Amniotic epithelial cell (primary cell): ENCODE data around the gene KCNQ5.

Source experiments
- DNase-seq: peaks from one replicate; pipeline ENCODE4 v3.0.0-alpha.2; 2010; ENCODE audit warnings: low read depth

KCNQ5 gene

DNA sequence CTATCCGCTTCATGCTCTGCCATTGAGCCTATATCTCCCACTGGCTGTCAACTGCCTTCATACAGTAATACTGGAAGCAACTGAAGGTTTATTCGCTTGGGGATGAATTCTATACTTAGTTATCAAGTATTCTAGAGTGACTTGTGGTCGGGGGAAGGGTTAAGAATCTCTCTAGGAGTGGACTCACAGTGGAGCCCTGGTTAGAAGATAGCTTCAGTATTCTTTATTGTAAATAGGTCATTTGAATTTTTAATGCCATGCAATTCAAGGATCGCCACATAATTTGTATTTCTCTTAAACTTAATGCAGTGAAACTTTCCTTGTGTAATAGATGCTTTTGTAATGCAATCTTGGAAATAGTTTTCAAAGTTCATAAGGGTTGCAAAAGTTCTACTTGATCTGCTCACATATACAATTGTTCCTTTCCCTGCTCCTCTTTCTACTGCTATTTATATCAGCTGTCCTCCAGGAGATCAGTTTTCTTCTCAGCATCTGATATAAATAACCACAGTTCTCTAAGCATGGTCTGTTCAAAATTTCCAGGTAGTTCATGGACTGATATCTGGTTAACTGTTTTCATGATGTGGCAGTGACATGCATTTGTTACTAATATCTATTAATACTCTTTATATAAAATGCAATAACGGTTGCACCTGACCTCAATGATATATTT is 120.3 kb downstream of the KCNQ5 start:
- DNase-seq: no peak

DNA sequence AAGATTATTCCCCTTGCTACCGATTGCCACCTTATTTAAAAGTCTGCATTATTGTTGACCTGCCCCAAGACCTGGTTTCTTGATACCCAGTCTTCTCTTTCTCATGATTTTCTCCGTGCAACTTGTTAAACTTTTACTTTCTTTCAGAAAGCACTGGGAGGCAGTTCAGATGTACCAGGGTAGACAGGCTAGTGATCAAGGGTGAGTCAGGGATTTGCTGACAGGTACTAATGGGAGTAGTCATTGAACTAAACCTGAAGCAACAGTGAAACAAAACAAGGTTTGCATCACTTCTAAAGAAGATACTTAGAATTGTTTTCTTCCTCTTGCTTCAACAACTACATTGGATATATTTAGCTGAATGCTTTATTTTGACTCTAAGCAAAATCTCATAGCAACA is 124.4 kb downstream of the KCNQ5 start:
- peak; percentile 92 for DNase-seq

DNA sequence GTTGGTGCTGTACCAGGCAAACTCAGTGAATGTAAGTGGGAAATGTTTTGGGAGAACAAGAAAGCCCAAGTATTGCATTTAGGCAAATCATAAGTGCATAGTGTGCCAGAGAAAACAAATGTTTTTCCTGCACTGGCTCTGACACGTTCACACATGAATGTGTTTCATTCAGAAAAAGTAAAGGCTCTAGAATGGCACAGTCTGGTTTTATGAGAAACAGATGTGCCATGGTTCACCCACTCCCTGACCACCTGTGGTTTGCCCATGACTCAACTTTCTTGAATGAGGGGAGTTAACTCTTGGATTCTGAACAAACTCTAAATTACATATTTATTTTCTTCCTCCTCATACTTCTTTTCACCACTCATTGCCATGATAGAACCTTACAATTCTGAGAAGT is 126.9 kb downstream of the KCNQ5 start:
- DNase-seq: peak; percentile 86

DNA sequence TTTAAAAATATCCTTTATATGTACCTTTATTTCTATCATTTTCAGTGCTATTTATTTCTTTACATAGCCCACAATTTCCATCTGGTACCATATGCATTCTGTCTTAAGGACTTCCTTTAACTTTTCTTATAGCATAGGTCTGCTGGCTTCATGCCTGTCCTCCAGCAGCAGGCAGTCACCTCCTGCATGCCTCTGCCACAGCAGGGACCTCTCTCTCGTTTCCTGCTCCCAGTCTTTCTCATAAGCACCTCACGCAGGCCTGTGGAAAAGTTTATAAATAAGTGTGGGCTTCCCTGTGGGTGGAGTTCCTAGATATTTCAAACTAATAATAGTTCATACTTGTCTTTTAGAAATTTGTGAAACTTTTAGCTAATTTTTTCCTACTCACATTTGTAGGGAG is 133.9 kb downstream of the KCNQ5 start:
- DNase-seq: no peak

DNA sequence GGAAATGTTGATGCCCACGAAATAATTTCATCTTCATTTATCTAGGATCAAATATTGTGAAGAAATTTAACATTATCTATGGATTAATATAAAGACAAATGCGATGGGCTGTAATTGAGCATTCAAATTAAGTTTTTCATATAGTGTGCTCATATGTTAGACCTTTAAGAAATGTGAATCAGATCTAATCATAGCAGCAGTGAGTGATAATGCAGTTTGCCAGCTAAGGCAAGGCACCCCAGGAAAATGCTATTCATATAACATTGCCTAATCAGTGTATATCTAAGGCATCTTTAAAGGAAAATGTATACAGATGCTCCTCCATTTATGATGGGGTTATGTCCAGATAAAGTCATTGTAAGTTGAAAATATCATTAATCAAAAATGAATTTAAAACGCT is 135.2 kb downstream of the KCNQ5 start:
- DNase-seq: no peak

DNA sequence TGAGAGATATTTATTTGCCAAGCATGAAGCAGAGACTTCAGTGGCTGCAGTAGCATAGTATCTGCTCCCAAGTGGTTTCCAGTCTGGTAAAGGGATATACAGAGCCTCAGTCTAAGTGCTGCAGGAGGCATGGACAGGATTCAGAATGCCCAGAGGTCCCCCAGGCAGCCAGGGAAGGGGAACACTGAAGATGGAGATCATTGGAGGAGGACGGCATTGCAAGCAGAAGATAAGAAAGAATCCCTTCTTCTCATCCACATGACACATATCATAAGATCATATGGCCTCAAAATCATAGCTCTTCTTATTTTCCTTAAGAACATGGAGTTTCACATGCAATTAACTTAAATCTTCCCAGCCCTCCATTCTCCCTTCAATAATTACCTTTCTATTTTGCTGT is 136.1 kb downstream of the KCNQ5 start:
- no peak for DNase-seq

DNA sequence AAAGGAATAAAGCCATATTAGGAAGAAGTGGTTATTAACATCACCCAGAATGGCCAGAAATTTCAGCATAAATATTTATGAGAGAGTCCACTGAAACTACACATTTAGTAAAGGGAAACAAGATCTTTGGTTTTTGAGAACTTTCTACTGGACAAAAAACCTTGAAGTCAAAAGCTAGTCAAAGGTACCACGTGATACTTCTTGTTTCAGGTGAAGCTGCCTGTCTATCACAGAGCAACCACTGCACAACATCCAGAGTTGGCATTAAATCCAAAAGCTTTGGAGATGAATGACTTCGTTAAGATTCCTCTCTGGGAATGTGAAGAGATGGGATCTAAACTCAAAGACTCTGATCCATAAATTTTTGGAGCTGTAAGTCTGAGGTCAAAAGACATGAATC is 137.0 kb downstream of the KCNQ5 start:
- DNase-seq: no peak

DNA sequence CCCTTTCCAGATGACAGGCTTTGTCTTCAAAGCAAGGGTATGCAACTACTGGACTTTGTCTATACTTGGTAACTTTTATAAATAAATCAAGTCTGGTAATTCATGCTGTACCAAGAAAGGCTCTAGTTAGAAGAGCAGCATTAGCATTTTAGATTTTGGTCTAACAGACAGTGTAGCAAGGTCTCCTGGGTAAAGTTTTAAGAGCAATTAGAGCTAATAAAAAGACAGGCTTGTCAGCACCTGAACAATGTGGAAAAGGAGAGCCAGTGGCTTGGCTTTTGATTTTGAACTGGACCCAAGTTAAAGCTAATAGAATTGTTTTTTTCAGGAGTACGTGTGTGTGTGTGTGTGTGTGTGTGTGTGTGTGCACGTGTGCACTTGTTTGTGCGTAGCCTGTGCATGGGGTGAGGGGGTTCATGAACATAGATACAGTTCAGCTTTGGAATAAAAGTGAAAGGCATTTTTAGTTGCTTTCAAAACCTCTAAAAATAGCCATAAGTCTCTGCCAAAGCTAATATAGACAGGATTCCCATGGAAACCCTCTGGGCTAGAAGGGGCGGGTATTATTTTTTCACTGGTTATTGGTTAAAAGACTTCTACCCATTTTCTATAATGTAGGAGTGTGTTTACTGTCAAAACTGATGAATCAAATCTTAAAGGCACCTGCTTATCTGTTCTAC is 138.4 kb downstream of the KCNQ5 start:
- DNase-seq: peak; percentile 7

DNA sequence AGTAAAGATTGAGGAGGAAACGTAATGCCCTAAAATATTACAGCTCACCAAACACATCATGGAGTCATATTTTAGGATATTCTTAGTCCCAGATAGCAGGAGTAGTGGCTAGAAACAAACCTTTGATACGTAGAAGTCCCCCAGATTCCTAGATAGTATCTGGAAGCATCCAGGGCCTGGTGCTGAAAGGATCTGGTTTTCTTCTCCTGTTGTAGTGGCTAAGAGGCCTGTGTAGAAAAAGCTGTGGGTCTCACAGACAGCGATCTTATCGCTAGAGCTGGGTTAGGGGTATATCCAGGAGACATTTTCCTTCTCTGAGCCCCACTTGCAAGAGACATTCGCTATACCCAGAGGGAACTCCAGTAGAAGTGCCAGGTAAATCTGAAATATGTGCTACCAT is 139.9 kb downstream of the KCNQ5 start:
- peak; percentile 57 for DNase-seq

DNA sequence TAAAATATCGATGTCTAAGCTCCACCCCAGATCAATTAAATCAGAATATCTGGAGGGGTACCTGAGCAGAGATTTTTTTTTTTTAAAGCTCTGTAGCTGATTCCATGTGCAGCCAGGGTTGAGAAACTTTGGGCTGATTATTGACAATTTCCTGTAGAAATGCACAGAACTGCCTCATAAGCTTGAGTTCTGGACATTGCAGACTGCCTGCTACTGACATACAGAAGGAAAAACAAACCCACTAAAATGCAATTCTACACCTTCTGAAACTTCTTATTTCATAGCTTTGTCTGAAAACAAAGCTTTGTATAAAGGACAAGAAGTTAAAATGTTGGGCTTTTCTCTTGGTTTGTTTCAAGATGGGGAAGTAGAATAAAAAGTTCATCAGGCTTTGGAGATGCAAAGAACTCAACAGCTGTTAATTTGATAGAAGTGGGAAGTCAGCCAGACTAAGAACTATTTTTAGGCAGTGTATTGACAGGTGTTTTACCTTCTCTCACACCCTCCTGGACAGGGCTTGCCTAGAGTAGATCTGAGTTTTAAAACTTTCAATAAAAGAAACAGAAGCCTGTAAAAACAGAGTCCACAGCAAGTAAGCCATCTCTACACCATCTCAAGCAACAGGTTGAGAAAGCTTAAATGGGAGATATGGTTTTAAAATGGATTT is 147.7 kb downstream of the KCNQ5 start:
- DNase-seq: no peak

DNA sequence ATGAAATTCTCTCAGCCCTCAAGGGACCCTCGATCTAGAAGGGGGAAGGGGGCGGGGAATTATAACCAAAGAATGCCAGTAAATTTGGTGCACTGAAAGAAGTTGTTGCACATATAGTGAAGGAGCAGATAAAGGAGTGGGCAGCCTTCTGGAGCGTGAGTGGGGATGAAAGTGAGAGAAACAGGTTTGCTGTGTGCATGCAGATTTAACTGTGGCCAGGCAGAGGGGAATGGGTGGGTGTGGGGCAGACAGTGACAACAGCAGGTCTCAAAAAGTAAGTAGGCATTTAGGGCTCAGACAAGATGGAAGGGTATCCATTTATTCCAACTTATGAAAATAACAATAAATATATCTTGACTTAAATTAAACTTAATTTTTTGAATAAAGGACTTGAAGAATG is 149.1 kb downstream of the KCNQ5 start:
- DNase-seq: no peak

DNA sequence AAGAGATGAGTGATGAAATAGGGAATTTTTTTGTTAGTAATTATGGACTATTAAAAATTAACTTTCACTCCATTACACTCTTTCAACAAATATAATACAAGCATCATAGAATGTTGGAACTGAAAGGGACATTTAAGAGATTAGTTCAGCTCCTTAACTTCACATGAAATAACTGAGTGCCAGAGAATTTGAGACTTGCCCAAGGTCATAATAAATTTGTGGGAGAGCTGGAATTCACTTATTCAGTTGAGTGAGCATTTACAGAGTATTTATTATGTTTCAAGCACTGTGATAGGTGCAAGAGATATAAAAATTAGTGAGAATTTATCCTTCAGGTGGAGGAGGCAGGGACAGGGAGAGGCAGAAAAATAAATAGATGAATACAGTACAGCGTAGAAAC is 154.6 kb downstream of the KCNQ5 start:
- no peak for DNase-seq

DNA sequence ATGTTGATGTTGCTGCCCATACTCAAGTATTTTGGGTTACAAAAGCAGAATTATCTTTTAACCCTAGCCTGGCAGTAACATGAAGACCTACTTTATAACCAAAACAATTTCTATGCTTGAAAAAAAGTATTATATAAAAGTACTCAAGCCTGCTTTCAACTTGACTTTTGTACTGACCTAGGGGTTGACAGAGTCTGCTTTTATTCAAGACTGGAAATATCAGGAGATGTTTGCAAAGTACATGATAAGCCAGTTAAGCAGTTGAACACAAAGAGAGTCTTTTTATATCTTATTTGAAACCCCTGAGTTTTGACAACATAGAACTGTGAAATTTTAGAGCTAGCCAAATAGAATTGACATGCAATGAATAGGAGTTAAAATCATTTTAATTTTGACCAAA is 159.8 kb downstream of the KCNQ5 start:
- DNase-seq: no peak

DNA sequence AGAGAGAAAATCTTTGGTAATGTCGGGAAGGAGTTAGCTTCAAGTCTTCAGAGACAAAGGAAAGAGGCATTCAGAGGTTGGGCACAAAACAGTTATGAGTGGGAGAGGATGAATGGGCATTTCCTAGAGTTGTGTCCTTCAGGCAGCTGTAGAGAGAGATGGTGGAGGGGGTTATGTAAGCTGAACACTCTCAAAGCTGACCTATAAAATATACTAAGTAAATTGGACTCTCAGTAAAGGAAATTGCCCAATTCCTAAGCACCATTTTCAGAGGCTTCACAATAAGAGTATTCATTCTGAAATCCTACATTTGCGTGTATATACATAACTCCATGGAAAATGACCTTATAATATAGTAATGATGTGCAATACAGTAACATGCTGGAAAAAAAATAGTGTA is 161.2 kb downstream of the KCNQ5 start:
- no peak for DNase-seq

DNA sequence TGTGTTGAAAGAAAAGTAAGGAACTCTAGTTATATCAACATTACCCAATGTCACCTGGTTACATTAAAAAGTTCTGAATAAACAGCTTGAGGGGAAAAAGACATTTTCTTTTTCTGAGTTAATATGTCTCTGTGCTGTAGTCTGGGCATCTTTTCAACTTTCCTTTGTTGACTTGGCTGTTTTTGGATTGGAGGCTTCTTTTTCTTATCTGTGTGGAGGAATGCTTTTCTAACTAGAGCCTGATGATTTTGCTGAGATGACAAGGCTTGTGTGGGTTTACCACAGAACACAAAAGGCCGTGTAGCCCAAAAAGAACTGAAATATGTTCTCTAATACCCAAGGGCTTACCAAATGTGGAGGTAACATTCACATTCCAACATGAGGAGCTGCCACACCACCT is 161.8 kb downstream of the KCNQ5 start:
- peak; percentile 72 for DNase-seq

DNA sequence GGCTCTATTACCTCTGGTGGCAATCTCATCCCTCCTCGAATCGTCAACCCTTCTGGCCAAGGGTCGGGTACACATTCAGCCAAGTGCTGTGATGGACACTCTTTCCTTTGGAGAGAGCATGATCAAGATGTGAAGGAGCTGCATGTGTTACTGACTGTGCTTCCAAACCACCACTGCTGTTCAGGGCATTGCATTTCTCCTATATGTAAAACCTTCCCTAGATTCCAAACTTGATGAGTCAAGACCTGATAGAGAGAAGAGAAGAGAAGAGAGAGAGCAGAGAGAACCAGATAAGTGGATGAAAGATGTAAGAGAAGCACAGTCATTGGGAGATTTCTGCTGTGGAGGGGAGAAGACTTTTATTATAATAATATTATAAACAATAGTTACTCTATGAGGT is 162.2 kb downstream of the KCNQ5 start:
- DNase-seq: peak; percentile 59

DNA sequence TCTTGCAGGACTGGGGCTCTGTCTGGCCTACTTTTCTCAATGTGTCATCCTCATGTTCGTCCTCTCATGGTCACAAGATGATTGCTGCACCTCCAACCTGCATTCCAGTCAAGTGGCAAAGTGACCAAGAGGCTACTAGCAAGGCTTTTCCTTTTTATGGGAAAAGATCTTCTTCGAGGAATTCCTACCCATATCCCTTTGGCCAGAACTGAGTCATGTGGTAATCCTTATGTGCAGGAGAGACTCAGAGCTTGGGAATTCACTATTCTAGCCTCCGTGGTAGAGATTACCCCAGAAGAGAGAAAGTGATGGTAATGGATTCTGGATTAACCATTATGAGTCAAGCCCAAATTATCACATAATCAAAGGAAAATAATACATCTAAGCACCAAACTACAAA is 162.7 kb downstream of the KCNQ5 start:
- peak; percentile 70 for DNase-seq

DNA sequence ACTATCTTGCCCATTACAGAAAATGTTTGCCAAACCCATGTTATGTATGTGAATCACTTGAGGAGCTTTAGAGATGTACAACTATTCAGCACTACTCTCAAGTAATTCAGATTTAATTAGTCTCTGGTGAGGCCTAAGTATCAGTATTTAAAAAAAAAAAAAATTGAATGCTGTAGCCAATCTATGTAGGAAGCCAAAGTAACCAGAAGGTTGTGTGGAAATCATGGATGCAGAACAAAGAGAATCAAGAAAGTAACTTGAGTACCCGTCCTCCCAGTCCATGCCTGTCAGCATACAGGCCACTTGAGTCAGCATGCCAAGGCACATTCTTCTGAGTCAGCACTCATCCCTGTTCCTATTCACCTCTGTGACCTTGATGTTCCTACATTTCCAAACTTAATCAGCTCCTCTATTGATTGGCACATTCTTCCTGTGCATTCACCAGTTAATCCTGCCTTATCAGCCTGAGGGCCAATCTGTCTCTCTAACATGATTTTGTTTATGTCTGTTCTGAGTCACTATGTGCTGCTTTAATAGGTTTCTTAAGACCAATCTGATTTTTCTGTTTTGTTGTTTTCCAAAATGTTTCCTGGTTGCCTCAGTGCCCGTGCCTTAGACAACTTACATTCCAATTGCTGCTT is 165.6 kb downstream of the KCNQ5 start:
- peak; percentile 92 for DNase-seq

DNA sequence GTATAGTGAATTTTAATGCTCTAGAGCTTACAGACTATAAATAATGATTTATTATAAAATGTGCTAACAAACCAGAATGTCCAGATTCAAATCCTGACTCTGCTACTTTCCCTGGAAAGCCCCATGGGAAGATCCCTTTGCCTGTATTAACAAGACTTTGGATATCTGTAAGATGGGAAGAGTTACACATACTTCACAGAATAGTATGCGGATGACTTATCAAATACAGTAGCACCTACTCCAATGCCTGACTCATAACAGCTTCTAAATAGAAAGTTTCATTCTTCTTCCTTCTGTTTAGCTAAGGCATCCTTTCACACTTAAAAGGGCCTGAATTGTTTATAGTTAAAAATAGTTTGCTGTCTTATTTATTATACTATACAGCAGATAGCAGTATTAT is 166.3 kb downstream of the KCNQ5 start:
- peak; percentile 81 for DNase-seq

DNA sequence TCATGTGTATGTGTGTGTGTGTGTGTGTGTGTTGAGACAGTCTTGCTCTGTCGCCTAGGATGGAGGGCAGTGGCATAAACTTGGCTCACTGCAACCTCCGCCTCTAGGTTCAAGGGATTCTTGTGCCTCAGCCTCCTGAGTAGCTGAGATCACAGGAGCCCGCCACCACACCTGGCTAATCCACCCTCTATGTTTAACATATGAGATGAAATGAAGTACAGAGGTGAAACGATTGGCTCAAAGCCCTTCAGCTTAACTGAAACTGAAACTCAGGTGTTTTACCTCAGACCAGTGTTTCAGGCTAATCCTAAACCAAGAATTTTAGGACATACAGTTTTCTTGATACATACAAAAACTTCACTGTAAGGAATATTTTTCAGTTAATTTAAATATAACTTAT is 167.3 kb downstream of the KCNQ5 start:
- no peak for DNase-seq

DNA sequence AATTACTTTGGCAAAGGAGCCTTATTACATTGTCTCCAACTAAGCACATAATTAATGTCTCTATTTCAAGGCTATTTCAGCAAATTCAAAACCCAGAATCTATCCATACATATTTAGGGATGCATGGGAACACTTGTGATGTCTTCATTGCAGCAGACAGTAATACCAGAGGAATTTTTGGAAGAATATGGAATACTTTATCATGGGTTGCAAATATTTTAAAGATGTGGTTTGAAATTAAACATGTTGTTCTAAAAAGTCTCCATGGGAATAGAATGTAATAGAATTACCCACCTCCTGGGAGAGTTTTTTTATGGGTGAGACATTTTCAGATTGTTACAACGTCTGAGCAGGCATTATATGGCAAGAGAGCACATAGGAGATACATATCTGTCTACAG is 170.8 kb downstream of the KCNQ5 start:
- peak; percentile 6 for DNase-seq

DNA sequence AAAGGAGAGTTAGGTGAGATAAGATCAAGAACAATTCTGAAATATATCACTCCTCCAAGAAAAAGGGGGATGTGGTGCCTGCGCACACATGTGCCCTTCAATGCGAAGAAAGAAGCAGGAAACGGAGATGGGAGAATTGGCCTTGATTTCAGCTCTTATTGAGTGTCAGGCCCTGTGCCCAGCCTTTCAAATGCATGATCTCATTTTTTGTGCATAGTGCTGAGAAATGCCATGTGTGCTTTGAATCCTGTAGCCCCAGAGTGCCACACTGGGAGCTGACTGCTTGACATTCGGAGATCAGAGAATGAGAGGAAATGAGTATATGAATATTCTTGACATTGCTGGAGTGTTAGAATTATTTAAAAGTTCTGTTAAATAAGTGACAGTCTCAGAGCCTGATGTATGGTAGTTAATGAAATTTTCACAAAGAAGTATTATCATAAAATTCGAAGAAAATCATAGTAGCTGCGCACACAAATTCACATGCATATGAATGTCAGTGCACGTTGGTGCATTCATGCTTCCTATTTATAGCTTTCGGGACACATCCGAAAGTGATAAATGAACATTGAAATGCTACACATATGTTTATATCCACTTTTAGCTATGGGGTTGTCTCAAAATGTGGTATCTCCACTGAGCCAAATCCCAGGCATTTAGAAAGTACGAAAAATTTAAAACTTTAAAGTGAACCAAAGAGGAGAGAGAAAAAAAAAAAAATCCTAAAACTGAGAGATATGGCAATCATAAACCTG is 172.0 kb downstream of the KCNQ5 start:
- no peak for DNase-seq
